Choroid plexus epithelial cell (primary cell): Measurements from ENCODE around the gene GSG1L2.

Source experiments
- DNase-seq: peaks from one replicate; pipeline ENCODE4 v3.0.0-alpha.2; 2010; ENCODE audit warnings: low read depth
- H3K4me3 ChIP-seq: 2 replicates; pipeline ENCODE4 v1.5.1; 2011; ENCODE audit warnings: low read depth, mild to moderate bottlenecking, control low read depth, low read length, moderate library complexity
- CTCF ChIP-seq: conservative IDR thresholded peaks from 2 replicates; pipeline ENCODE4 v1.5.1; 2011; ENCODE audit warnings: low read depth, mild to moderate bottlenecking, control low read depth, inconsistent platforms, low read length, moderate library complexity

Gene GSG1L2

GRCh38 chr17:9806699-9807098 is 15.2 kb downstream of the GSG1L2 start:
- DNase-seq: no peak
- H3K4me3 ChIP-seq: no peak overlapping the region
- TF ChIP-seq CTCF: no peak

GRCh38 chr17:9805769-9806168 is 16.1 kb downstream of the GSG1L2 start:
- no peak for DNase-seq
- H3K4me3 ChIP-seq: no peak overlapping the region
- no peak for TF ChIP-seq CTCF

GRCh38 chr17:9802697-9803096 is 19.2 kb downstream of the GSG1L2 start:
- H3K4me3 ChIP-seq: peak overlapping the region; percentile 12
- no peak for TF ChIP-seq CTCF
- no peak for DNase-seq

GRCh38 chr17:9802294-9802693 is 19.6 kb downstream of the GSG1L2 start:
- peak; percentile 31 for TF ChIP-seq CTCF
- DNase-seq: peak; percentile 21
- peak overlapping the region; percentile 12 for H3K4me3 ChIP-seq

GRCh38 chr17:9801505-9801904 is 20.4 kb downstream of the GSG1L2 start:
- no peak overlapping the region for H3K4me3 ChIP-seq
- TF ChIP-seq CTCF: no peak
- no peak for DNase-seq

GRCh38 chr17:9798724-9799123 is 23.2 kb downstream of the GSG1L2 start:
- H3K4me3 ChIP-seq: no peak overlapping the region
- no peak for DNase-seq
- TF ChIP-seq CTCF: no peak

- H3K4me3 ChIP-seq: no peak overlapping the region
- no peak for DNase-seq
- no peak for TF ChIP-seq CTCF
Measured at GRCh38 chr17:9798008-9798407, 23.9 kb downstream of the GSG1L2 start.
